Esophagus muscularis mucosa (tissue), 4 donors: ENCODE data around the gene SH3RF2. TPM values are rescaled to one million over a fixed set of nuclear protein-coding genes. Genes with fewer than 3 reads are reported as not detected.
"Not testable (repeated sequence)": the region's sequence is repeated elsewhere in the genome, so short reads cannot be mapped to it uniquely, and the experiment has no call there.

ENCODE experiments used
- DNase-seq: peaks from one replicate; pipeline ENCODE4 v3.0.0-alpha.2; 2017; ENCODE audit errors: extremely low spot score
- H3K27ac ChIP-seq, 4 donors: fragments of 200-600 bp; sonication (generic); replicated peaks in 1 of 4; 1 replicate in 3 of 4; 2 replicates in 1 of 4; pipeline ENCODE4 v1.5.1; 2016 to 2019; ENCODE audit warnings: mild to moderate bottlenecking in 1 of 4
- H3K27me3 ChIP-seq, 4 donors: fragments of 200-600 bp; sonication (generic); one replicate each; pipeline versions ENCODE4 v1.5.1 to v1.6.0; 2016 to 2019
- H3K36me3 ChIP-seq, 4 donors: fragments of 200-600 bp; sonication (generic); one replicate each; pipeline ENCODE4 v1.5.1; 2016 to 2019
- H3K4me1 ChIP-seq, 4 donors: fragments of 200-600 bp; sonication (generic); one replicate each; pipeline ENCODE4 v1.5.1; 2016 to 2019
- H3K4me3 ChIP-seq, 4 donors: fragments of 200-600 bp; sonication (generic); 1 replicate in 2 of 4; 2 replicates in 2 of 4; pipeline ENCODE4 v1.5.1; 2016 to 2019; ENCODE audit warnings: mild to moderate bottlenecking in 4 of 4, moderate library complexity in 1 of 4
- H3K9me3 ChIP-seq, 4 donors: fragments of 200-600 bp; sonication (generic); 1 replicate in 3 of 4; 2 replicates in 1 of 4; pipeline ENCODE4 v1.5.1; 2016 to 2019
- CTCF ChIP-seq, 3 experiments: fragments of 200-600 bp in 2 of 3; fragments of 450-650 bp in 1 of 3; sonication (generic) in 2 of 3; IDR thresholded peaks; one replicate each; pipeline ENCODE4 v1.5.1; 2017 to 2019; ENCODE audit warnings: antibody characterized with exemption in 3 of 3, mild to moderate bottlenecking in 2 of 3, moderate library complexity in 1 of 3
- EP300 ChIP-seq: sonication (generic); formaldehyde crosslinking; IDR thresholded peaks from one replicate; pipeline ENCODE4 v1.6.1; 2017; ENCODE audit warnings: antibody characterized with exemption
- POLR2A ChIP-seq: fragments of 450-650 bp; IDR thresholded peaks from one replicate; pipeline ENCODE4 v1.6.1; 2017; ENCODE audit warnings: antibody characterized with exemption, moderate library complexity, mild to moderate bottlenecking, low read depth
- POLR2AphosphoS5 ChIP-seq, 2 donors: sonication (generic); formaldehyde crosslinking; IDR thresholded peaks; one replicate each; pipeline ENCODE4 v1.6.1; 2017; ENCODE audit warnings: antibody characterized with exemption in 2 of 2
- WGBS: methylation state at CpG from one replicate; pipeline ENCODE4 v1.1.5; 2018; 5-methylcytosine and 5-hydroxymethylcytosine counted together
- intact Hi-C: fragments of 100-400 bp; cut with DNase I; formaldehyde crosslinking; loops from one replicate; pipeline ENCODE4 v1.15.1; 2023
- total RNA-seq, 4 donors: library from RNA; depleted of rRNA; stranded (reverse); fragments of >200 nt; gene quantifications; one replicate each; pipeline versions ENCODE4 v1.1.0 to v1.2.1, GENCODE V29; 2016

The SH3RF2 gene
- total RNA-seq, 4 donors from 2014 or later = 0.66 to 2.1 (median 1.5) TPM

- Histone ChIP-seq H3K36me3 (no peaks in the 10 kb centered on the region), H3K4me3 (no peak overlapping the region), H3K27me3 (no peaks in the 10 kb centered on the region), H3K4me1 (no peaks in the 10 kb centered on the region), H3K9me3 (no peaks in the 10 kb centered on the region), H3K27ac (no peak overlapping the region)
- TF ChIP-seq POLR2A (no peak), EP300 (no peak), POLR2AphosphoS5 (IDR thresholded peaks at IDR 0.05) (no peak), CTCF (IDR thresholded peaks at IDR 0.05) (no peak)
- intact Hi-C loops = no loop called here
- no peak for DNase-seq
- 73% methylated on average over 4 of the region's 4 CpGs for WGBS
Measured at GRCh38 chr5:146007989-146008388, 71.6 kb downstream of the SH3RF2 start.

GRCh38 chr5:146009020-146009419 is 72.6 kb downstream of the SH3RF2 start:
- Histone ChIP-seq H3K4me1 (no peaks in the 10 kb centered on the region), H3K27me3 (no peaks in the 10 kb centered on the region), H3K36me3 (no peaks in the 10 kb centered on the region), H3K9me3 (no peaks in the 10 kb centered on the region), H3K4me3 (no peak overlapping the region), H3K27ac (no peak overlapping the region)
- DNase-seq = no peak
- intact Hi-C loops = no loop called here
- WGBS = 85% methylated on average over 1 of the region's 1 CpG
- no peak for TF ChIP-seq POLR2AphosphoS5 (IDR thresholded peaks at IDR 0.05)
- TF ChIP-seq POLR2A = no peak
- TF ChIP-seq CTCF (IDR thresholded peaks at IDR 0.05) = no peak
- TF ChIP-seq EP300 = no peak

DNA sequence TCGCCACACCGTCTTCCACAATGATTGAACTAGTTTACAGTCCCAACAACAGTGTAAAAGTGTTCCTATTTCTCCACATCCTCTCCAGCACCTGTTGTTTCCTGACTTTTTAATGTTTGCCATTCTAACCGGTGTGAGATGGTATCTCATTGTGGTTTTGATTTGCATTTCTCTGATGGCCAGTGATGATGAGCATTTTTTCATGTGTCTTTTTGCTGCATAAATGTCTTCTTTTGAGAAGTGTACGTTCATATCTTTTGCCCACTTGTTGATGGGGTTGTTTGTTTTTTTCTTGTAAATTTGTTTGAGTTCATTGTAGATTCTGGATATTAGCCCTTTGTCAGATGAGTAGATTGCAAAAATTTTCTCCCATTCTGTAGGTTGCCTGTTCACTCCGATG is 74.1 kb downstream of the SH3RF2 start:
- H3K36me3 ChIP-seq, H3K27me3 ChIP-seq, intact Hi-C loops, DNase-seq, H3K4me1 ChIP-seq, H3K27ac ChIP-seq, H3K4me3 ChIP-seq, H3K9me3 ChIP-seq: not testable (repeated sequence)
- 90% methylated on average over 5 of the region's 5 CpGs for WGBS

DNA sequence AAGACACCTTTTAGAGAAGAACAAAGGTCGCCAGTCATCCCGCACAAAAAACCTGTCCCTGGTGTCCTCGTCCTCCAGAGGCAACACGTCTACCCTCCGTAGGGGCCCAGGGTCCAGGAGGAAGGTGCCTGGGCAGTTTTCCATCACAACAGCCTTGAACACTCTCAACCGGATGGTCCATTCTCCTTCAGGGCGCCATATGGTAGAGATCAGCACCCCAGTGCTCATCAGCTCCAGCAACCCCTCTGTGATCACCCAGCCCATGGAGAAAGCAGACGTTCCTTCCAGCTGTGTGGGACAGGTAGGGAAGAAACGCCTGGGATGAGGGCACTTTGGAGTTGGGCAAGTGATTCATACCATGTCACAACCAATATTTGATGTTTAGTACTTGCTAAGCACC is 77.4 kb downstream of the SH3RF2 start:
- 86% methylated on average over 9 of the region's 9 CpGs for WGBS
- no peaks in the 10 kb centered on the region for H3K36me3 ChIP-seq
- no peaks in the 10 kb centered on the region for H3K9me3 ChIP-seq
- intact Hi-C loops = no loop called here
- peak; percentile 90 for DNase-seq
- no peaks in the 10 kb centered on the region for H3K27me3 ChIP-seq
- H3K4me1 ChIP-seq = peaks cover 0 to 3% (median 0%) of the 10 kb centered on the region in 4 donors
- H3K4me3 ChIP-seq = no peak overlapping the region
- TF ChIP-seq POLR2AphosphoS5 (IDR thresholded peaks at IDR 0.05) (no peak), EP300 (no peak), POLR2A (no peak), CTCF (IDR thresholded peaks at IDR 0.05) (no peak)
- no peak overlapping the region for H3K27ac ChIP-seq

DNA sequence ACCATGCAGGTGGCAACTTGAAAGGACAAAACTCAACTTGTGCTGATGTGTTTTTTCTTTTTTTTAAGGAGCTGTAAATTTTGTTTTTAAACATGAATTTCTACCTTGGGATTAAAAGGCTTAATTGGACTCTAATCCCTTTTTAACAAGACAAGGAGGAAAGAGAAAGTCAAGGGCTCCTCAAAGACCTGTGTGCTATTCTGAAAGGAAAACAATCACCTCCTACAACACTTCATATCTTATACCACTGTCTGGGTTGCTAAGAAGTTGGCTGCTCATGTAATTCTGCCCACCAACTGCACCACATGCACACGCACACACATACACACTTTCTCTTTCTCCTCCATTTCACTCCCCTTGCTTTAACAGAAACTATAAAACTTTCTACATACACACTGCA is 78.6 kb downstream of the SH3RF2 start:
- H3K27me3 ChIP-seq = no peaks in the 10 kb centered on the region
- DNase-seq = no peak
- H3K9me3 ChIP-seq = no peaks in the 10 kb centered on the region
- H3K27ac ChIP-seq = no peak overlapping the region
- WGBS = 80% methylated on average over 1 of the region's 1 CpG
- H3K4me3 ChIP-seq = no peak overlapping the region
- peaks cover 0 to 3% (median 0%) of the 10 kb centered on the region in 4 donors for H3K4me1 ChIP-seq
- intact Hi-C loops = no loop called here
- no peaks in the 10 kb centered on the region for H3K36me3 ChIP-seq
- TF ChIP-seq POLR2AphosphoS5 (IDR thresholded peaks at IDR 0.05) (no peak), CTCF (IDR thresholded peaks at IDR 0.05) (no peak), POLR2A (no peak), EP300 (no peak)
